Measurements from ENCODE around the gene AIFM3.
"Not testable (repeated sequence)": the region's sequence is repeated elsewhere in the genome, so short reads cannot be mapped to it uniquely, and the experiment has no call there.

The AIFM3 gene

DNA sequence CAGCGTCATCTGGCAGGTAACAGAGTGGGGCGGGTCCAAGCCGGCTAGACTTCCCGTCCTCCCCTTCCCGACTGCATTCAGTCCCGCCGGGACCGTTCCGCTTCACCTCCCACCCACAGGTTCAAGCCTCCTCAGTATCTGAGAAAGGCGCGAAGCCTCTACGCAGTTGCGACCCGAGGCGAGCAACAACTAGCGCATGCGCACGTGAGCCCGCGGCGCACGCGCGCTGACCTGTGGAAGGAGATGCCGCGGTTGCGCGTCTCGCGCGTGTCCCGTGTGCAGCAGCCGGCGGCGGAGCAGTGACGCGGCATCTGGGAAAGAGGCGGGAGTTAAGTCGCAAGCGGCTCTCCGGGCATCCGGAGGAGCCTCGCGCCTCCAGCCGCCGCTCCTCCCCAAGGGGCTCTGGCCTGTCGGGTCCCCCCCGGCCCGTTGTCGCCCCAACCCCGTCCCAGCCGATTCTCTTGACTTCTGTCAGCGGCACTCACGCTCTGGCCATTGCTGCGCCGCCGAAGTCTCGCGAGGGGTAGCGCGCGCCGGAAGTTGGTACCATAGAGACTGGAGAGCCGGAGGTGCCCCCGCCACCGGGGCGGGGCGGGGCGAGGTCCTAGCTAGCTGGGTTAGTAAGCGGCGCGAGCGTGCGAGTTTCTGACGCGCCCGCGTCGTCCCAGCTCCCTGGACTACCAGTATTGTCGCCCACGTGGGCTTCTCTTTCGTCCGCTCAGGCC is 34.7 kb downstream of the AIFM3 start, which contains the start of gene THAP7:
THAP7 (minus strand) TSS at position 518 of the 725 bp plus-strand sequence; CDS start at position 311, 207 bp downstream.
- peak; percentile 82 to 83 for DNase-seq (ENCODE audit: low read depth in 2 of 2)

DNA sequence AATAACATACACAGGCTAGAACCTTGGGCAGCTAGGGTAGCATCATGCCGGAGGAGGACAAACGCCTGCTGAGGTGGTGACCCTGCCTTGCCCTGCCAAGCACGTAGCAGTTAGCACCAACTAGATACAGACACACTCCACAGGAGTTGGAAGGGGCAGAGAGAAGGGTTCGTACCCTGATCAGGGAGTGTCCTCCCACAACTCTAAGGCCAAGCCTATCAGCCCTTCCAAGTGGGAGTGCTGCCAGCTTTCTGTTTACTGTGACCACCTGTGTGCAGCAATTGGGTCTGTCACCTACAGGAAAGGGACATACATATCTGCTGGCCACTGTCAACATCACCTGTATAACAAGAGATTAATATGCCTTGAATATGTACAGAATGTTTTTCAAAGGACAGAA is 36.7 kb downstream of the AIFM3 start:
- DNase-seq (ENCODE audit: low read depth in 2 of 2), result no peak

GRCh38 chr22:21009208-21009607 is 42.2 kb downstream of the AIFM3 start:
- not testable (repeated sequence) for DNase-seq (ENCODE audit: low read depth in 2 of 2)

- DNase-seq (ENCODE audit: low read depth in 2 of 2), result no peak
Measured at GRCh38 chr22:21009638-21010425, 42.8 kb downstream of the AIFM3 start.

DNA sequence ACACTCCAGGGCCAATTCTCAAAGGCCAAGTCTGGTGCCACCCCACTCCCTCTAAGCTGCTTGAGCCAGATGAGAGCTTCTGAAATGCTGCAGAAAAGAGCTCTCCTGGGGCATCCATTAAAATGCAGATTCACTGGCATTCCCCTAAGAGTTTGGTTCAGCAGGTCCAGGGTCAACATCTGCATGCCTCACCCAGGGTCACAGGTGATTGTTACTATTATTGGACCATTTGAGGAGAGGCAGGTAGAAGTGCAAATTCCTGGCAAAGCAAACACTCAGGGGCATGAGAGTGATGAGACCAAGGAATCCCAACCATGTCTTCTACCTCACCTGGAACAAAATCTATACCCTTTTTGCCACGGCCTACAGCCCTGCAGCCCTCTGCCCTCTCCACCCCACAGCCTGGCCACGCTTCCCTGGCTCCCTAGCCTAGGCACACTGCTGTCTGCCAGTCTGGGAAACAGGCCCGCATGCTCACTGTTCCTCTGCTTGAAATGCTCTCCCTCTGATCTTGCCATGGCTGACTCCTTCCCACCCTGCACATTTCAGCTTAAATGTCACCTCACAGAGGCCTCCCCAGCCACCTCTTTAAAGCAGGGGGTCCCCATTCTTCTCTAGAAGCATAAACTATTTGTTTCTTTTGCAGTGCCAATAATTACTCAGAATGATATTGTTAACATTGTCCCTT is 43.5 kb downstream of the AIFM3 start:
- no peak for DNase-seq (ENCODE audit: low read depth in 2 of 2)

- DNase-seq (ENCODE audit: low read depth in 2 of 2), result no peak
Measured at GRCh38 chr22:21012446-21013407, 45.7 kb downstream of the AIFM3 start.

DNA sequence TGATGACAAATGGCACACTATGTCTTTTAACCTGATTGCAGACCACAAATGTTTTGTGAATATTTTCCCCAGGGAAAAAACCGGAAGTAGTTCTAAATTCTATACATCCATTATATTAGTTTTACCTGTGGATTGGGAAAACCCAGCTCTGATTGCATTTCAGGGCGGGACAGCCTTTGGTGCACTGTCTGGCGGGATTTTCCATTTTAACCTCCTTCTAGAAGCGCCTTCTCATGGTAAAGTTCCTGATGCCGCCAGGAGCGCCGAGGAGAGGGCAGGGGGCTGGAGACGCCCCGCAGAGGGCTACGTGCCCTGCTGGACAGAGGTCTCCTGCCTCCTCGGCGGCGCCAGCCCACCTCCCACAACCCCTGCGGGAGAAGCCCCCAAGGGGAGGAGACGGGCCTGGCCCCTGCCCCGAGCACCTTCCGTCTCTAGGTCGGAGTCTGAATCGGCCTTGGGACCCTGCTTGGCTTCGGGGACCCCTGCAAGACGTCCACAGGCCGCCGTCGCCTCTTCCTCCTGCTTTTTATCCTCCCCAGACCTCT is 46.7 kb downstream of the AIFM3 start:
- no peak for DNase-seq (ENCODE audit: low read depth in 2 of 2)

- DNase-seq (ENCODE audit: low read depth in 2 of 2), result peak; percentile 66 to 68
Measured at GRCh38 chr22:21014202-21014725, 47.2 kb downstream of the AIFM3 start.

DNA sequence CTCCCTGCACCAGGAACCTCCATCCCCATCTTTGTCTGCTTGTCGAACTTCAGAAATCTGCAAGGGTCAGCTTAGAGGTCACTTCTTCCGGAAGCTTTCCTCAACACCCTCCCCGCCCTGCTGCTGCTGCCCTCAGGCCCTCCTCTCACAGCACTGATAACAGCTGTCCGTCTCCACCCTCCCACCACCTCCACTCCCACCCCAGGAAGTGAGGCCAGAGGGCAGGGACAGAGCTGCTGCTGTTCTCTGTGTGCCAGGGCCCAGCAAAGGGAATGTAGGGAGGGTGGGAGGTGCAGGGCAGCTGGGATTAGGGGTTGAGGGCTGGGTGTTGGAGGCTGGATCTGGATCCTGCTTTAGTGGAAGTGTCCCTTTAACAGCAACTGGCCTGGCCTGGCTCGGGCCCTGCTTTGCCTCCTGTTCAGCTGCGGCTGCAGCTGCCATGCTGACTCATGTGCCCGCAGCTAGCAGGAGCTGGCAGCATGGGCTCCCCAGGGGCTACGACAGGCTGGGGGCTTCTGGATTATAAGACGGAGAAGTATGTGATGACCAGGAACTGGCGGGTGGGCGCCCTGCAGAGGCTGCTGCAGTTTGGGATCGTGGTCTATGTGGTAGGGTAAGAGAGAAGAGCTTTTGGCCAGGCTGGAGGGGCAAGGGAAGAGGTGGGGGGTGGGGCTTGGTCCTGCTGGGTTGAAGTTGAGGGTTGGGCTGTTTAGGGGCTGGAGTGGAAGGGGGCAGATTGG is 47.8 kb downstream of the AIFM3 start, which contains the start of gene P2RX6:
P2RX6 (plus strand) TSS at position 440 of the 740 bp plus-strand sequence; CDS start at position 450, 10 bp downstream.
- DNase-seq (ENCODE audit: low read depth in 2 of 2), result no peak

DNA sequence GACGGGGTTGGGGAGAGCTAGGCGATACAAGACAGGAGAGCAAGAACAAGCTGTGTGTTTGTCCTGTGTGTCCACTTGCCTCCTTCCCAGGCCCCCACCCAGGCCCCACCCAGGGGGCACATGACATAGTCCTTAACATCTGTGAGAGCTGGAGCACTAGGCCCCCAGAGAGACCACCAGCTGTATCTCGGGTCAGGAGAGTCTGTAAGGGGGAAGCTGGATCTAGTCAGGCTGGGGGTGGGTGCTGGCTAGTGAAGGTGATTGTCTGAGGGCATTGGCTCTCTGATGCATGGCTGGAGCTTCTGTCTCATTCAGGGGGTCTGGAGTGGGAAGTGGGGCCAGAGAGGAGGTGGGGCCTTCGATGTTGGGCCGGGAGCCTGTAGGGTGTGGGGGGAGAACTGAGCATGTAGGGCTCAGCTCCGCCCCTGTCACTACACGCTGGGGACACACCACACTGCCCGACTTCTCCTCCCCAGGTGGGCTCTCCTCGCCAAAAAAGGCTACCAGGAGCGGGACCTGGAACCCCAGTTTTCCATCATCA is 48.5 kb downstream of the AIFM3 start:
- DNase-seq (ENCODE audit: low read depth in 2 of 2), result no peak

DNA sequence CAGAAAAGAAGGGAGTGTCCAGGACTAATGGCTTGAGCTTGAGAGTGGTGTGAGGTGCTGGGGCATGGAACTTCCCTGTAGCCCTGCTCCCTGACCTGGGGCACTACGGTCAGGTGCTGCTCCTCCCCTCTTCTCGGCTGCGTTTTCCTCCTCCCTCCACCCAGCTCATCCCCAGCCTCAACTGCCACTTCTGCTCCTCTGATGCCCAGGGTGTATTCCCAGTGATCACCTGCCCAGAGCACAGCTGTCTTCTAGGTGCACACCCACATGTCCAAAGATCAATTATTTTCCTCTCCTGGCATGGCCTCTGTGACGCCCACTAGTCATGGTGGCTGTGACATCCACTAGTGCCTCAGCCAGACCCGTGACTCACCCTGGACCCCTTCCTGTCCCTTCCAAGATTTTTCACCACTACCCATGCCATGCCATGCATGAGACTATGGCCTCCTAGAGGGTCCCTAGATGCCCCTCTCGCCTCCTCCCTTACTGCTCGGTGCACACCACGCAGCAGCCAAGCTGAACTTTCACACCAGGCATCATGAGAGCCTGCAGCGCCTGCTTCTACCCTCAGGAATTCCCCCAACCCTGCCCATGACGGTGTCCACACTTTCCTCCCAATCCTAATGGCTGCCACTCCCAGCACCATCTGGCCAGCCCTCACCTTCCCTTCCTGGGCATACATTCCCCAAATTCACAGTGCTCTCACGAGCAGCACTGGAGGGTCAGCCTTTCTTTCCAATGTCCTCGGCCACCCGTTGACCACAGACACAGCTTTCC is 49.8 kb downstream of the AIFM3 start:
- DNase-seq (ENCODE audit: low read depth in 2 of 2), result no peak

GRCh38 chr22:21018314-21018713 is 51.3 kb downstream of the AIFM3 start:
- DNase-seq (ENCODE audit: low read depth in 2 of 2), result no peak

- no peak for DNase-seq (ENCODE audit: low read depth in 2 of 2)
Measured at GRCh38 chr22:21020802-21021429, 53.9 kb downstream of the AIFM3 start.

DNA sequence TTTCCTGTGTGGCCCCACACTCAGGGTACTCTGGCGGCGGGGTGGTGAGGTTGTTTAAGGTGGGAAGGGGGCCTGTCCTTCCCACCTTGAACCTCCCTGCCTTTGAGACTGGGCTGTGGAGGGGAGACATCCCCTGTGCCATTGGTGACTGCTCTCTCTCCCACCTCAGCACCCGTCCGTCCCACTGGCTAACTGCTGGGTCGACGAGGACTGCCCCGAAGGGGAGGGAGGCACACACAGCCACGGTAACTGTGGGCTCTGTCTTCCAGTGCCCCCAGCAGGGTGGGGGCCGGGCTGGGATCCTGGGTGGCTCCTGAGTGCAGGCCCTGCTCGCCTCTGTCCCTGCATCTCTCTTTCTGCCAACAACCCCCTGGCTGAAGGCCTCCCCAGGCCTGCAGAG is 55.5 kb downstream of the AIFM3 start:
- DNase-seq (ENCODE audit: low read depth in 2 of 2), result no peak

DNA sequence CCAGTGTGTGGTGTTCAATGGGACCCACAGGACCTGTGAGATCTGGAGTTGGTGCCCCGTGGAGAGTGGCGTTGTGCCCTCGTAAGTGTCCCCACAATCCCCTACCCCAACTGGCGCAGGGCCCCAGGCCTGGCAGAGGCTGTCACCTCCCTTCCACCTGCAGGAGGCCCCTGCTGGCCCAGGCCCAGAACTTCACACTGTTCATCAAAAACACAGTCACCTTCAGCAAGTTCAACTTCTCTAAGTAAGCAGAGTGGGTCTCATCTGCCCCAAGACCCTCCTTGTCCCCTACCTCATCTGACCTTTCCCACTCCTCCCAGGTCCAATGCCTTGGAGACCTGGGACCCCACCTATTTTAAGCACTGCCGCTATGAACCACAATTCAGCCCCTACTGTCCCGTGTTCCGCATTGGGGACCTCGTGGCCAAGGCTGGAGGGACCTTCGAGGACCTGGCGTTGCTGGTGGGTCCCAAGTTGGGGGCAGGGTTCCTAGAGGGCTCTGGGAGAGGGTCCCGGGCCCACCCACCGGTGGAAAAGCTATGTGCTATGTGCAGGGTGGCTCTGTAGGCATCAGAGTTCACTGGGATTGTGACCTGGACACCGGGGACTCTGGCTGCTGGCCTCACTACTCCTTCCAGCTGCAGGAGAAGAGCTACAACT is 56.0 kb downstream of the AIFM3 start:
- DNase-seq (ENCODE audit: low read depth in 2 of 2), result no peak

GRCh38 chr22:21025266-21025665 is 58.2 kb downstream of the AIFM3 start:
- DNase-seq (ENCODE audit: low read depth in 2 of 2), result no peak
